ENCODE data around the gene TMEM253.

TMEM253 gene

DNA sequence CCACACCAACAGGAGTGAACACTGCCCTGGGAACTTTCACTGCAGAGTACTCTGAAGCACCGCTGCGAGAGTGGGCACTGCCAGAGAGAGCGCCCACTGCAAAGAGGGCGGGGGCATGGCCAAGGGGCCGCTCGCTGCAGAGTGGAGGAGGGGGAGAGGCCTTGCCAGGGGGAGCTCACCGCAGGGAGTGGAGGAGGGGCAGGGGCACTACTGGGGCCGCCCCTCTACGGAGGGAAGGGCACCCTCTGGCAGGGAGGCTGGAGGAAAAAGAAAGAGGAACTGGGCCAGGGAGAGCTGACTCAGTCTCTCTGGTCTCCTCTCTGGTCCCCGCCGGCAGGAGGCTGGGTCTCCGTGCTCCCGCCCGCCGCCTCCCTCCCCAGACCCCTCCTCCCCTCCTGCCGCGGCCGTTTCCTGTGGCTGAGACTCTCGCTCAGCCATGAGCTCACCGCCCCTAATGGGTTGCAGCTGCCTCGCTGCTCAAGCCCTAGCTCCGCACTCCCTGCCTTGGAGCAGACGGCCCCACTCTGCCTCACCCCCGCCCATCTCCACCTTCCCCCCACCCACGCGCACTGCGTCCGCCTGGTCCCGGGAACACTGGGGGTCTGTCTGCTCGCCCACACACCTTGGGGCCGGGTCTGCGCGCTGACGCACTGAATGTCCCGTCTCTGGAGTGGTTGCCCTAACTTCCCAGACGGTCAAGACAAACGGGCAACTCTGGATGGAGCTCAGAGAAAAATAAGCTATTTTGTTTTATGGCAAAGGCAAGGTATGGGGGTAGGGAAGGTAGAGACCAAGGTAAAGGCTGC lies 29.4 kb upstream of the TMEM253 start:
- DNase-seq, result peak; percentile 90 to 96 (median 94)

DNA sequence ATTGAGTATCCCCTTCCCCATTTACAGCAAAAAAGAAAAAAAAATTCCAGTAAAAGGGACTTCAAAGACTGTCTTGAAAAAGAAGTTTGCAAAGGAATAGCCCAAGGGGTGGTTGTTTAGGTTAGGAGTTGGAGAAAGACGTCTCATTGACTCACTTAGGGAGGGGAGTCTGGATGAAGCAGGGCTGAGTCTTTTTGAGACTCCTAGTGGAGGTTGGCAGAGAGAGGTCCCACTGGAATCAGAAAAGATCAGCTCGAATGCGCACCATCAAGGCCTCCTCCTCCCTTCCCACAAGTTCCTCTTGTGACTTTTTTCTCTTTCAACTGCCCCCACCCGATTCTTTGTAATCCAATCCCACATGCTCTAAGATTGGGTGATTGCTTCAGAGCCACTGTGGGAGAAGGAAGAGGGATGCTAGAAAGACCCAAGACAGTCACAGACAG lies 28.8 kb upstream of the TMEM253 start:
- DNase-seq, result peak; percentile 82 to 92 (median 87)

DNA sequence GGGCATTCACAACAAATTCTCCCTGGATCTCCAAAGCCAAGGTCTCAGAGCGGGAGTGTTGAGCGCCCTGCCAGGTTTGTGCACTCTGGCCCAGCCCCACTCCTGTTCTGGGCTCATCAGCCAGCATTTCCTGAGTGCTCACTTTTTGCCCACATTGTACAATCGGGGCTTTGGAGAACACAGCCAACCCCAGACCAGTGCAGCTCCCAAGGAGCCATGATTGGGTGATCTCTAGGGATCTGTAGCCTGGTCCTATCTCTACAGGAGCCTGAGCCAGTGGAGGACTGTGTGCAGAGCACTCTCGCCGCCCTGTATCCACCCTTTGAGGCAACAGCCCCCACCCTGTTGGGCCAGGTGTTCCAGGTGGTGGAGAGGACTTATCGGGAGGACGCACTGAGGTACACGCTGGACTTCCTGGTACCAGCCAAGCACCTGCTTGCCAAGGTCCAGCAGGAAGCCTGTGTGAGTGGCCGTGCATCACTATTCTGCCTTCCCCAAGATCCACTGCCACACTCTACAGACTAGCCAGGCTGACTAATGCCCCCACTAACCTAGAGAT lies 28.0 kb upstream of the TMEM253 start:
- DNase-seq, result no peak

DNA sequence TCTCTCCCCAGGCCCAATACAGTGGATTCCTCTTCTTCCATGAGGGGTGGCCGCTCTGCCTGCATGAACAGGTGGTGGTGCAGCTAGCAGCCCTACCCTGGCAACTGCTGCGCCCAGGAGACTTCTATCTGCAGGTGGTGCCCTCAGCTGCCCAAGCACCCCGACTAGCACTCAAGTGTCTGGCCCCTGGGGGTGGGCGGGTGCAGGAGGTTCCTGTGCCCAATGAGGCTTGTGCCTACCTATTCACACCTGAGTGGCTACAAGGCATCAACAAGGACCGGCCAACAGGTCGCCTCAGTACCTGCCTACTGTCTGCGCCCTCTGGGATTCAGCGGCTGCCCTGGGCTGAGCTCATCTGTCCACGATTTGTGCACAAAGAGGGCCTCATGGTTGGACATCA lies 26.9 kb upstream of the TMEM253 start:
- DNase-seq, result no peak

DNA sequence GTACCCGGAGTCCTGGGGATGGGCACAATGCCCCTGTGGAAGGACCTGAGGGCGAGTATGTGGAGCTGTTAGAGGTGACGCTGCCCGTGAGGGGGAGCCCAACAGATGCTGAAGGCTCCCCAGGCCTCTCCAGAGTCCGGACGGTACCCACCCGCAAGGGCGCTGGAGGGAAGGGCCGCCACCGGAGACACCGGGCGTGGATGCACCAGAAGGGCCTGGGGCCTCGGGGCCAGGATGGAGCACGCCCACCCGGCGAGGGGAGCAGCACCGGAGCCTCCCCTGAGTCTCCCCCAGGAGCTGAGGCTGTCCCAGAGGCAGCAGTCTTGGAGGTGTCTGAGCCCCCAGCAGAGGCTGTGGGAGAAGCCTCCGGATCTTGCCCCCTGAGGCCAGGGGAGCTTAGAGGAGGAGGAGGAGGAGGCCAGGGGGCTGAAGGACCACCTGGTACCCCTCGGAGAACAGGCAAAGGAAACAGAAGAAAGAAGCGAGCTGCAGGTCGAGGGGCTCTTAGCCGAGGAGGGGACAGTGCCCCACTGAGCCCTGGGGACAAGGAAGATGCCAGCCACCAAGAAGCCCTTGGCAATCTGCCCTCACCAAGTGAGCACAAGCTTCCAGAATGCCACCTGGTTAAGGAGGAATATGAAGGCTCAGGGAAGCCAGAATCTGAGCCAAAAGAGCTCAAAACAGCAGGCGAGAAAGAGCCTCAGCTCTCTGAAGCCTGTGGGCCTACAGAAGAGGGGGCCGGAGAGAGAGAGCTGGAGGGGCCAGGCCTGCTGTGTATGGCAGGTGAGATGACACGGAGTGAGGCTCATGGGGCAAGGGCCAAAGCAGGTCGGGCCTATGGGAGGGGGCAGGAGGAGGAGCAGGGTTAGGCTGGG lies 26.2 kb upstream of the TMEM253 start:
- DNase-seq, result no peak

DNA sequence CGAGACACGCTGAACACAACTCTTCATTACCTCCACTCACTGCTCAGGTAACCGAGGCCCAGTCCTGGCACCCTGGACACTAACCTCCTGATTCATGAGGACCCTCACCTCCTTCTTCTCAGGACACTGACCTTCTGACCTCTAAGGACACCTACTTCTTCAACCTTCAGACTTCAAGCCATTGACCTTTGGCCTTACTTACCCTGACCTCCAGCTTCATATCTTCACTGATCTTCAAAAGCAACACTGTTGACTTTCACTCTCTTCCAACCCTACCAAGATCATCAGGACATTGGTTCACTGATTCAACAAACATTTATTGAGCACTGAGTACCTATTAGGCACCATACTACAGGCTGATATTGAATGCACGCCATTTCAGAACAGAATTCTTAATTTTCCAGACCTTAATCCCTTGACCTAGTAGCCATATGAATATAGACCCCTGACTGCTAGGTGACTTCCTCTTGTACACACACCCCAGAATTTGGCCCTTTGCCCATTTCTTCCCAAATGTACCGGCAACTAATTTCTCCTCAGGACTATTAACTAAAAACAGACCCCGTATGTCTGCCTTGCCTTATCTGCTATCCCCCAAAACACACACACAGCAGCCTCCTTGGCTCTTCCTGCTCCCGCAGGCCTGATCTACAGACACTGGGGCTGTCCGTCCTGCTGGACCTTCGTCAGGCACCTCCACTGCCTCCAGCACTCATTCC lies 25.0 kb upstream of the TMEM253 start:
- no peak for DNase-seq

DNA sequence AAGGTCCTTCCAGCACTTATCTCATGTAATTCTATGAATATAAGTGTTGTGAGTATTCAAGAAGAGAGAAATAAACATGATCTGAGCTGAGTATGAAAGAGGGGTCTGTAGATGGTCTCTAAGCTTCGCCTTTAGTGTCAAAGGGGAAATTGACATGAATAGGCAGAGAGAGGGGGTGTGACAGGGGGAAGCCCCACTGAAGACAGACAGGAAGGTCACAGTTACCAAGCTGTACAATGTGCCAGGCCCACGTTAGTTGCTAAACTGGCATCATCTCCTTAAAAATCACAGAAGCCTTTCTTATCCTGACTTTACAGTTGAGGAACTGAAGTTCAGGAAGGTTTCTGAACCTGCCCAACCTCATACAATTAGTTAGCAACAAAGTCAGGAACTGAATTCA lies 23.2 kb upstream of the TMEM253 start:
- DNase-seq, result no peak

DNA sequence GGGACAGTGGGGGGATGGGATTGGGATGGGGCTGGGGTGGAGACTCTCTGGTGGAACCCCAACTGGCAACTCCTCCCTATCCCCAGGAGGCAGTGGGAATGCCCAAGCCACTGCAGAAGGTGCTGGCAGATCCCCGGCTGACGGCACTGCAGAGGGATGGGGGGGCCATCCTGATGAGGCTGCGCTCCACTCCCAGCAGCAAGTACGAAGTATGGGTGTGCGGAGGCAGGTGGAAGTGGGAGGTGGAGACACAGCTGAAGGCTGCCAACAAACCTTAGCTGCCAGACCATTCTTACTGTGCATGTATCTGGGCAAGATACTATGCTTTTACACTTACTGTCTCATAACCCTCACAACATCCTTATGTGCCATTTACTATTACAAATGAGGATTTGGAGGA lies 22.6 kb upstream of the TMEM253 start:
- no peak for DNase-seq

DNA sequence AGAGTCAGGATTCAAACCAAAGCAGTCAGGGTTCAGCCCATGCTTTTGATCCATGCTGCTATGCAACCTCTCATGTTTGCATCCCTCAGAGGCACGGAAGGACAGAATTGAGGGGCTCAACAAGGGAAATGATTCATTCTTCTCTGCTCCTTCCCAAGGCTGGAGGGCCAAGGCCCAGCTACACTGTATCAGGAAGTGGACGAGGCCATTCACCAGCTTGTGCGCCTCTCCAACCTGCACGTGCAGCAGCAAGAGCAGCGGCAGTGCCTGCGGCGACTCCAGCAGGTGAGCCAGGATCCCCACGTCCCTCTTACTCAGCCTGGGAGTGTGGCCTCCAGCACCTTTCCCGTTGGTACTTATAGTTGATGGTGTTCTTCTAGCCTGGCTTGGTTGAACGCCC lies 22.1 kb upstream of the TMEM253 start:
- no peak for DNase-seq

DNA sequence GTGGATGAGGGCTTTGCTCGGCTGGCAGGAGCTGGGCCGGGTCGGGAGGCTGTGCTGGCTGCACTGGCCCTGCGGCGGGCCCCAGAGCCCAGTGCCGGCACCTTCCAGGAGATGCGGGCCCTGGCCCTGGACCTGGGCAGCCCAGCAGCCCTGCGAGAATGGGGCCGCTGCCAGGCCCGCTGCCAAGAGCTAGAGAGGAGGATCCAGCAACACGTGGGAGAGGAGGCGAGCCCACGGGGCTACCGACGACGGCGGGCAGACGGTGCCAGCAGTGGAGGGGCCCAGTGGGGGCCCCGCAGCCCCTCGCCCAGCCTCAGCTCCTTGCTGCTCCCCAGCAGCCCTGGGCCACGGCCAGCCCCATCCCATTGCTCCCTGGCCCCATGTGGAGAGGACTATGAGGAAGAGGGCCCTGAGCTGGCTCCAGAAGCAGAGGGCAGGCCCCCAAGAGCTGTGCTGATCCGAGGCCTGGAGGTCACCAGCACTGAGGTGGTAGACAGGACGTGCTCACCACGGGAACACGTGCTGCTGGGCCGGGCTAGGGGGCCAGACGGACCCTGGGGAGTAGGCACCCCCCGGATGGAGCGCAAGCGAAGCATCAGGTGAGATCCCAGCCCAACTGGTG lies 19.2 kb upstream of the TMEM253 start:
- DNase-seq, result no peak

DNA sequence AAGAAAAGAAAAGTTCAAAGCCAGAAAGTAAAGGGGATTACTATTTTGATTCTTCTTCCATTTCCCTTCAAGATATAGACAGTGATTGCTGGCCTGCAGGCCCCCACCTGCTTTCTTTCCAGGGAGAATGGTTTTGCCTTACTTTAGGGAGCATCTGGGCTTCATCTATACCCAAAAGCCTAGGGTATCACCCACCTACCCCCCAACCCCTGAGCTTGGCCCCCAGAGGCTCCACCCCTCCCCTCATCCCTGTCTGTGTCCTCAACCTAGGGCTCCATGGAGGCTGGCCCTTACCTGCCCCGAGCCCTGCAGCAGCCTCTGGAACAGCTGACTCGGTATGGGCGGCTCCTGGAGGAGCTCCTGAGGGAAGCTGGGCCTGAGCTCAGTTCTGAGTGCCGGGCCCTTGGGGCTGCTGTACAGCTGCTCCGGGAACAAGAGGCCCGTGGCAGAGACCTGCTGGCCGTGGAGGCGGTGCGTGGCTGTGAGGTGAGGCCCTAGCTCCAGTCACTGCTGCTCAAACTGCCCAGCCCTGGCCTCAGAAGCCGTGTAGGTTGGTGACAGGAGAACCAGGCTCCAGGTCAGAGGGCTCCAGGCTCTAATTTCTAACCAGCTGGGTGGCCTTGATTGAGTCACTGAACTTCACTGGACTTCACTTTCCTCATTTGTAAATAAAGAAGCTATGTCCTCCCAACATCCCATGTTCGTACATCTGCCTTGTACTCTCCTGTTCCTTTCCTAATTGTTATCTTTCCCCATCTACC lies 17.1 kb upstream of the TMEM253 start:
- DNase-seq, result no peak

DNA sequence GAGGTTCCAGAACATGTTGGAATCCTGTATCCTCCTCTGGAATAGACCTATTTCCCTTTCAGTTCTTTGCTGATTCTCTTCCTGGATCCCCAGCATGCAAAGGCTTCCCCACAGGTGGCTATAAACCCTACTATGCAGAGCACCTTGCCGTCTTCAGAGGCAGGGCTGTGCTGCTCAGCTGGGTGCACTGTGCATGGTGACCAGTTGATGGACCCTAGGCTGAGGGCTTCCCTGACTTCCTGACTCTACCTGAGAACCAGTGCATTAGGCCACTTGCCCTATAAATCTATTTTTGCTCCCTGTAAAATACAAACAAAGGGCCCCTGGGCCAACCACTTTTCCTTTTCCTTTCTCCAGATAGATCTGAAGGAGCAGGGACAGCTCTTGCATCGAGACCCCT lies 16.5 kb upstream of the TMEM253 start:
- no peak for DNase-seq

DNA sequence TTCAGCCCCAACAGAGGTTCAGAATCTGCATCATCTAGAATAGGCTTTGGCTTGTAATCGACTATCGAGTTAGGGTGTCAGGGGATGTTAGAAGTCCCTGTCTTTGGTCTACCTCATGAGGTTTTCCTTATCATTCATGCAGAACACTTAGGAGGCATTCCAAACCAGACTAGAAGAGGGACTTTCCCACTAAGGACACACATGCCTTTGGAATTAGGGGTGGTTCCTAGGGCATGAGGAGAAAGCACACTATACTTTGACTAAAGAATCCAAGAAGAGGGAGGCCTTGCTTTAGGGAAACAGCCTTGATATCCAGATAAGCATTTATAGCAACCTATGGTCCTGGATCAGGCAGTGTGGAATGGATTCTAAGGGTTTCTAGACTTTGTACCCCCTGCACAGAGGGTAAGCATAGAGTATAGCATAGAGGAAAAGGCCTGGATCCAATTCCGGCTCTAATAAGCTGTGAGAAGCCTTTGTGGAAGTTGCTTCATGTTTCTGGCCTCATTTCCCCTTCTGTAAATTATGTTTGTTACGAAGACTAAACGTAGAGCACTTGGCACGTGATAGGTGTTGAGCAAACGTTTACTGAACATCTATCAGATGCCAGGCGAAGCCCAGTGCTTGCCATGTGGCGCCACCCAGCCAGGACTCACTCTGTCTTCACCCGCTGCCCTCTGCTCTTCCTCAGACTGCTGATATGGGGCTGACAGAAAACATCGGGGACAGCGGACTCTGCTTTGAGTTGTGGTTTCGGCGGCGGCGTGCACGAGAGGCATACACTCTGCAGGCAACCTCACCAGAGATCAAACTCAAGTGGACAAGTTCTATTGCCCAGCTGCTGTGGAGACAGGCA lies 15.6 kb upstream of the TMEM253 start:
- DNase-seq, result peak; percentile 69 to 85 (median 82)

DNA sequence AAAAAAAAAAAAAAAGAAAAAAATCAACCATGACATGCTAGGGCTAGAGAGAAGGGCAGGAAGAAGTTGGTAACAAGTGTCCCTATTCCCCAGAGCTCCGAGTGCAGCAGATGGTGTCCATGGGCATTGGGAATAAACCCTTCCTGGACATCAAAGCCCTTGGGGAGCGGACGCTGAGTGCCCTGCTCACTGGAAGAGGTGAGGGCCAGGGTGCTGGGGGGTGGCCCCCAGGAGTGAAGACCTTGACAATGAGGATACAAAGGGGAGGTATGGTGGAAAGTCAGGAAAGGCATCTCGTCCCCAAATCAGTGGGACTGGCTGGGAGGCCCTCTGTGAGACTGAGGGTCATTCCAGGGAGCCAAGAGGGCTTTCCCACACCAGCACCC lies 14.0 kb upstream of the TMEM253 start:
- DNase-seq, result no peak

DNA sequence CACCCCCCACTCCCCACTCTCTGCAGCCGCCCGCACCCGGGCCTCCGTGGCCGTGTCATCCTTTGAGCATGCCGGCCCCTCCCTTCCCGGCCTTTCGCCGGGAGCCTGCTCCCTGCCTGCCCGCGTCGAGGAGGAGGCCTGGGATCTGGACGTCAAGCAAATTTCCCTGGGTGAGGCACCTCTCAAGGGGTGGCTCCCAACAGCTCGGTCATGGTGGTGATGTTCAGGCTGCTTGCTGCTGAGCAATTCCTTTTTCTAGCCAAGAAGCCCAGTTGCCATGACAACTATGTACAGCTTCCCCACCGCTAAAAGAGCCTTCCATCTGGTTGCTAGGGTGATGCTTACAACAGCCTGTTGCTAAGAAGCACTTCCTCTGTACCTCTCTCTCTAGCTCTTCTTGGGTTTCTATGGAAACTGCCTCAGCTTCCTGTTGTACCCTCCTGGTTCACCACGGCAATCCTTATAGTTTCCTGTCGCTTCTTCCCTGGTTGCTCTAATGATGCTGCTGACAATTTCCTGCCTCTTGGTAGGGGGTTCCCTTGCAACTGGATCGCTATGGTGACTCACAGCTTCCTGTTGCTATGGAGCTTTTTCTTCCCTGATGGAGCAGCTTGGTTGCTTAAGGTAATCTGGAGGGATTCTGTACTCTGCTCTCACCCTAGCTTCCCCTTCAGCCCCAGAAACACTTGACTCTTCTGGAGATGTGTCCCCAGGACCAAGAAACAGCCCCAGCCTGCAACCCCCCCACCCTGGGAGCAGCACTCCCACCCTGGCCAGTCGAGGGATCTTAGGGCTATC lies 13.4 kb upstream of the TMEM253 start:
- DNase-seq, result peak; percentile 74 to 93 (median 81)

DNA sequence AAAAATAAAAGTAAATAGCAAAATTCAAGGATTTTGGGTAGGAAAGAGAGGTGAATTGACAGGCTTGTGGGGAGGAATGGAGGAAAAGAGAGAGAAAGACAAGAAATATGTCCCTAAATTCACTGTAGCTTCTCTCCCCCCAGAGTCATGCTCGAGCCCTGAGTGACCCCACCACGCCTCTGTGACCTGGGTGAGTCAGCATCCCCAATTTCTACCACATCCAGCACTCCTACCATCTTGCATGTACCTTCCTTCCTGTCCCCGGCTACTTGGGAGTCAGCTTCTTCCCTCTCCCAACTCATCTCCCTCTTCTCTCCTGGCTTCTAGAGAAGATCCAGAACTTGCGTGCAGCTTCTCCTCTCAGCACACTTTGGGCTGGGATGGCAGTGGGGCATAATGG lies 12.2 kb upstream of the TMEM253 start:
- DNase-seq, result no peak

DNA sequence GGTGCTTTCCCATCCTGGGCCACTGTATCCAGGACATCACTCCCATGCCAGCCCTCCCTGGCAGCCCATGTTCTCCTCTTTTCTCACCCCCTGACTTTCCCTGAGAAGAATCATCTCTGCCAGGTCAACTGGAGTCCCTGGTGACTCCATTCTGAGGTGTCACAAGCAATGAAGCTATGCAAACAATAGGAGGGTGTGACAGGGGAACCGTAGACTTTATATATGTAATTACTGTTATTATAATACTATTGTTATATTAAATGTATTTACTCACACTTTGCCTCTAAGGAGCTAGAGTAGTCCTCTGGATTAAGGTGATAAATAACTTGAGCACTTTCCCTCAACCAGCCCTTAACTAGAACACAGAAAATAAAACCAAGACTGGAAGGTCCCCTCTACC lies 11.6 kb upstream of the TMEM253 start:
- DNase-seq, result no peak

DNA sequence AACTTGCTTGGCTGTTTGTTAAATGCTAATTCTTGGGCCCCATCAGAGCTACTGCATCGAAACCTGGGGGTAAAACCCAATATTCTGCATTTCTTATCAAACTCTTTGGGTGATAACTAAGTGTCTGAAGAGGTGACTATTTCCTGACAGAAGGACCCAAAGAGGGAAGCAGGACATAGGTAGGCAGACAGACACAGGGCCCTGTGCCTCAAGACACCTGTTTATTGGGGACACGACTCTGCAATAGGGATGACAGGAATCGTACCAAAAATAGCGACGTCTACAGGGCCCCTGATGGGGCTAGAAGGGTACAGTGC lies 11.0 kb upstream of the TMEM253 start:
- no peak for DNase-seq

DNA sequence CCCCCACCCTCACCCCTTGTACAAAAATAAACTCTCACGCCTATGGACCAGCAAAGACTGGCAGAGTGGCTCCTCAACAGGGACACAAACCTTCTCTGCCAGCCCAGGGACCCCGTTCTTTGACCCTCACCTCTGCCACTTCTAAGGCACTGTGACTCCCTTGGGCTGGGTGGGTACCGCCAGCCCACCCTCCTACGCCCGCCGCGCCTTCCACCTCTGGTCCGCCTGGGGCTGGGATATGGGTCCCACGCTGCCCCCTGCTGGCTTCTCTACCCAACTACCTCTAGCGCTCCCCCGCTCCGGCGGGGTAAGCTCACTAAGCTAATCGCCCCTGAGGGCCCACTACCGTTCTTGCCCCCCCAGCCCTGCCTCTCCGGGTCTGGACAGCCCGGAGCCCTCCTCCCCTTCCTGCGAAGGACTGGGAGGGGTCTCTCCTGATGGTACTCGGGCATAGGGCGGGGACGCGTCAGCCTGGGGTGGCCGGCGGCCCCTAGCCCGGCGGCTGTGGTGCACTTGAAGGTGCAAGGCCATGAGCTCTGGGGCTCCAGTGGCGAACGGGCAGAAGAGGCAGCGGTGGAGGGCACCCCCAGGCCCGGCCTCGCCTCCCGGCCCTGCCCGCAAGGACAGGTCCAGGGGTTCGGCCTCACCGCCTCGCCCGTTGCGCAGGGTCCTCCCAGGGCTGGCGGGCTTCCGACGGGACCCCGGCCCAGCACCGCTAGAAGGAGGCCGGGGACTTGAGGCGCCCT lies 10.5 kb upstream of the TMEM253 start:
- DNase-seq, result peak in 3 of 4 experiments; percentile 48 to 67 (median 49)

All from suppressor macrophage (primary cell).